Putamen (tissue), 1 donor: Measurements from ENCODE around the gene ABCD4.
"Not testable (repeated sequence)": the region's sequence is repeated elsewhere in the genome, so short reads cannot be mapped to it uniquely, and the experiment has no call there.

Source experiments
- DNase-seq: peaks from one replicate; pipeline ENCODE4 v3.0.0-alpha.2; 2016; ENCODE audit warnings: low spot score

Gene ABCD4

DNA sequence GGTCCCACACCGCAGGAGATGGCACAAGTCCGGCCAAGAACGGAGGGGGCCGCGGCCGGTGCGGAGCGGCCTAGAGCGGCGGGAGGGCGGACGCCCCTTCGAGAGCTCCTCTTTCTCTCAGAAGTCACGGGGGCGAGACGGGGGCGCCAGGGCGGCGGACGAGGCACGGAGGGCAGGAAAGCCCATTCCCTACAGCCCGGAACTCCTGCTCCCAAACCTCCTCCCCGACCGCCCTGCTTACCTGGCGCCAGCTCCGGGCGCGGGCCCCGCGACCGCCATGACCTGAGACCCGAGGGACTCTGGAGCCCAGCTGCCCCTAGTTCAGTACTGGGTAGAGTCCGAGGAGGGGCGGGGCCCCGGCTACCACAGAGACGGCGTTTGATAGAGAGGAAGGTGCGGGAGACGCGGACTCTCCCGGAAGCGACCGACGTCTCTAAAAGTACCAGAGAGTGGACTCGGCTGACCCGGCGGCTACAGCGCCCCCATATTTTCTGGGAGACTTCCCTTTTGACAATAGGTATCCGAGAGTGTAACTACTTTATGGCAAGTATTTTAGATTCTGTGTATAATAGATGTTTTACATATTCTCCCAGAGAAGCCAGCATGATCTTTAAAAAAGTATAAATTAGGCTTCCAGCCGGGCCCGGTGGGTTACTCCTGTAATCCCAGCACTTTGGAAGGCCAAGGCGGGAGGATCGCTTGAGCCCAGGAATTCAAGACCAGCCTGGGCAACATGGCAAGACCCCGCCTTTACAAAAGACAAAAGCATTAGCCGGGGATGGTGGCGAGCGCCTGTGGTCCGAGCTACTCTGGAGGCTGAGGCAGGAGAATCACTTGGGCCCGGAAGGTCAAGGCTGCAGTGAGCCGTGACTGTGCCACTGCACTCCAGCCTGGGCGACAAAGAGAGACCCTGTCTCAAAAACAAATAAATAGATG, at the start of gene ABCD4:
ABCD4 (minus strand) TSS at position 301 of the 936 bp plus-strand sequence; CDS start at position 279, 22 bp downstream.
- peak; percentile 95 for DNase-seq

DNA sequence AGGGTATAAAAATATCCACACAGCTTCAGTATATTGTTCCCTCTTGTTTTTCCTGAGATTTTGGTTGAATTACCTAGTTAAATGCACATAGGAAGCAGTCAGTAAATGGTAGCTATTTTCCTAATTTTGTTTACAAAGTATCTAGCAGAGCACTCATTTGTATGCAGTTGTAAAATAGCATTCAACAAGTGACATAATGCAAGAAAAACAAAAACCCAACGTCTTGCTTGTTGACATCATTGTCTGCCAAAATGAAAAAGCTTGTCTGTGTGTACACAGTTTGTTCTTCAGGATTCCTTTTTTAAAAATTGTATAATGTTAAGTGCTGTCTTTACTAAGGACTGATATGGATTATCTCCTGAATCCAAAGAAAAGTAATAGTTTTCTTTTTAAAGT, 48.2 kb upstream of the ABCD4 start:
- no peak for DNase-seq

GRCh38 chr14:74350211-74350927, 47.6 kb upstream of the ABCD4 start:
- no peak for DNase-seq

DNA sequence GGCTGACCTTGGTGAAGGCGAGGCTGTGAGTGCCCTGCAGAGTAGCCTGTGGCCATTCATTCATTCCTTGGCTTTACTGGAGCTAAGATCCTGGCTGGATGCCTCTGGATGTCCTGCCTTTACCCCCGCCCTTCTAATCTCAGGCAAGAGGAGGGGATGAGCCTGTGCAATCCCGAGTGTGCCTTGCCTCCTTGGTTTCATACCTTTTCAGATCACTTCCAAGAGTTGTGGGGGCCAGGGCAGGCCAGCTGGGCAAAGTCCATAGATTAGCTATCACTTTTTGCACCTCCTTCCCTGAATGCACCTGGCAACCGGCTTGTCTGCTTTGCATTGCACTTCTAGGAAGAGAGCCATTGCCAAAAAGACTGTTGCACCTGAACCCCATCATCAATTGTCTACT, 47.0 kb upstream of the ABCD4 start:
- no peak for DNase-seq

DNA sequence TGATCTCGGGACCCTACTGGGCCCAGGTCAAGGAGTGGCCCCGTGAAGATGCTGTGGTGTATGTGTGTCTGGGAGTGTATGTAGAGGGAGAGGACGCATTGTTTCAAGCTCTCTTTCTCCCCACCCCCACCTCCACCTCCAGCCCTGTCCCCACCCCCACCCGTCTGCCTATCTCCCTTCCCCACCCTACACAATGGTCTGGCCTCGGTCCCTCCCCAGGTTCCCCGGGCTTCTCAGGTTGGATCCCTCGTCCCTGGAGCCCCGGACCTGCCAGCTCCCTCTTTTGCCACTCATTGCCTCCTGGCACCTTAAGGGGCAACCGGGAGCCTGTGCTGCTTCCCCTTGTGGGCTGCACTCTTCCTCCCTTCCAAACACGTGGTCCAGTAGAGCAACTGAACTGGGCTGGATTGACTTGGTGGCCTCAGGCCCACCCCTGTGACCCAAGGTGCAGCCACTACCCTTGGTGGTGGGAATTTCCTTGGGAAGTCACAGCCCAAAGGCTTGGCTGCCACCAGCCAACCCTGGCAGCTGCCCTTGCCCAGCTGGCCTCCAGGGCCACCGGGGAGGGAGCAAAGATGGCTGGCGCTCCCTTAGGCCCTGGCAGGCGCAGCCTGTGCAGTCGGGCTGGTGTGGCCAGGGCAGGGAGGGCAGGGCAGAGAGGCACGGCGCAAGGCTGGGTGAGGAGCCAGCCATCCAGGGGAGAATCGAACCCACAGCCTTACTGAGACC, 46.2 kb upstream of the ABCD4 start:
- no peak for DNase-seq

- no peak for DNase-seq
Observed at GRCh38 chr14:74348241-74348734, 45.6 kb upstream of the ABCD4 start, which contains the start of gene VRTN. Gene VRTN, plus strand, starts transcription at chr14:74348471. Its CDS starts 8,313 bp downstream, at chr14:74356784.

GRCh38 chr14:74347795-74348100, 45.0 kb upstream of the ABCD4 start:
- DNase-seq, result no peak

GRCh38 chr14:74347097-74347794, 44.5 kb upstream of the ABCD4 start:
- no peak for DNase-seq

- no peak for DNase-seq
Observed at GRCh38 chr14:74346341-74346740, 43.6 kb upstream of the ABCD4 start.

DNA sequence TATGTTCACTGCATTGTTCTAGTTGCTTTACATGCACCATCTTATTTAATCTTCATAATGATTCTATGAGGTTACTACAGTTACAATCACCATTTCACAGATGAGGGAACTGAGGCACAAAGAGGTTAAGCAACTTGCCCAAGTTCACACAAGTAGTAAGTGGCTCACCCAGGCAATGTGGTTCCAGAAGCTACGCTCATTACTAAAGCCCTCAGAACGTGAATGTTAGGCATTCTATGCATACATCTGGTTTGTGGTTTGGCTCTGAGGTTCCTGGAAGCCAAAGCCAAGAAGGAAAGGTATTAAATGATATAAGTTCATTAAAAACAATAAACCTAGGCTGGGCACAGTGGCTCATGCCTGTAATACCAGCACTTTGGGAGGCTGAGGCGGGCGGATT, 31.2 kb upstream of the ABCD4 start:
- no peak for DNase-seq

DNA sequence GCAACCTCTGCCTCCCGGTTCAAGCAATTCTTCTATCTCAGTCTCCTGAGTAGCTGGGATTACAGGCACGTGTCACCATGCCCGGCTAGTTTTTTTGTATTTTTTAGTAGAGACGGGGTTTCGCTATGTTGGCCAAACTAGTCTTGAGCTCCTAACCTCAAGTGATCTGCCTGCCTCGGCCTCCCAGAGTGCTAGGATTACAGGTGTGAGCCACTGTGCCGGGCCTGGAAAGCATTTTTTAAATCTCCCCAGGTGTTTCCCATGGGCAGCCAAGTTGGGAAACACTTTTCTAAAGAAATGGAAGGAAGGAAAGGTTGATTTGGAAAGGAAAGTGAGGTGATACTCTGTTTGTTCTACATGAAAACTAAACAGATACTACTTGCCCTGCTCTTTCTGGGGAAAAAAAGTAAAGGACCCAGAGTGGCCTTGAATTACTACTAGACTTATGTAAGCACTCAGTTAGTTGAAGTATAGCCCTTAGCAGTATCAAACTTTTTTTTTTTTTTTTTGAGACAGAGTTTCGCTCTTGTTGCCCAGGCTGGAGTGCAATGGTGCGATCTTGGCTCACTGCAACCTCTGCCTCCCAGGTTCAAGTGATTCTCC, 27.3 kb upstream of the ABCD4 start:
- DNase-seq, result not testable (repeated sequence)

GRCh38 chr14:74326369-74327152, 23.8 kb upstream of the ABCD4 start:
- DNase-seq, result no peak

DNA sequence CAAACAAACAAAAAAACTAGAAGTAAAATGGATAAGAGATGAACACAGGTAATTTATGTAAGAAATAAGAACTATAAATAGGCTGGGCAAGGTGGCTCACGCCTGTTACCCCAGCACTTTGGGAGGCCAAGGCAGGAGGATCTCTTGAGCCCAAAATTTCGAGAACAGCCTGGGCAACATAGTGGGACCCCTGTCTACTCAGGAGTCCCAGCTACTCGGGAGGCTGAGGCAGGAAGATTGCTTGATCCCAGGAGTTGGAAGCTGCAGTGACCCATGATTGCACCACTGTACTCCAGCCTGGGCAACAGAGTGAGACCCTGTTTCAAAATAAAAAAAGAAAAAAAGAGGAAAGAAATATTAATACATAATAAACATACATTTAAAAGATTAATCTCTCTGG, 22.7 kb upstream of the ABCD4 start:
- no peak for DNase-seq

DNA sequence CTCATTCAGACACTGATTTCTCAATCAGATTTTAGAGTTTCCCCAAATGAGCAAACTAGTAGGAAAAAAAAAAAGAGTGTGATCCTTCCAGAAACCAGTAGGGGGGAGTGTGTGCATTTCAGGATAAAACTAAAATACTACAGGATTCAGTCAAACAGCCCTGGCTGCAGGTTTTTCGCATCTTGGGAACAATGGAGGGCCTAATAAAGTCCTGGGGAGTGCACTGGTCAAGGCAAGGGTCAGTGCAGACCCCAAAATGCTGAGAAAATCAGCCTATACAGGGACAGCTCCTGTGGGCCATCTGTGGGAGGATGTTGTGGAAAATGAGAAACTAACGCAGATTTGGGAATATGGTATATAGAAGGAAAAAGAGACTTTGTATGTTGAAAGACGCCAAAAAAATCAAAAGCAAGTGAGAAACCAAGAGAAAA, 22.2 kb upstream of the ABCD4 start:
- DNase-seq, result peak; percentile 24

GRCh38 chr14:74314576-74314975, 11.8 kb upstream of the ABCD4 start:
- DNase-seq, result no peak

- DNase-seq, result no peak
Observed at GRCh38 chr14:74313601-74314000, 10.9 kb upstream of the ABCD4 start.

DNA sequence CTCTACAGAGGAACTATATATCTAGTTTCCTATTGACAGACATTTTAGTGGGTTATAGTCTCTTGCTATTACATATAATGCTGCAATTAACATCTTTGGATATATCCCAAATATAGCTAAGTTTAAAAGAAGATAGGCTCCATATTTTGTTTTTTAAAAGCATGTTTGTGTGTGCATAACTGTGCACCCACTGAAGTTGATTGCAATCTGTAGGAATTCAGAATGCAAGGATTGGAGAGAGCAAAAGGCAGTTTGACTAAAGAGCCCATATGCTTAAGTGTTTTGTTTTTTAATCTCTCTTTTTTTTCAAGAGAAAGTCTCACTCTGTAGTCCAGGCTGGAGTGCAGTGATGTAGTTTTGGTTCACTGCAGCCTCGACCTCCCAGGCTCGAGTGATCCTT, 9.4 kb upstream of the ABCD4 start:
- no peak for DNase-seq

GRCh38 chr14:74309125-74310022, 6.6 kb upstream of the ABCD4 start:
- no peak for DNase-seq

GRCh38 chr14:74308695-74309094, 6.0 kb upstream of the ABCD4 start:
- no peak for DNase-seq
